GM12864 (cell line): ENCODE data around the gene NRCAM.
A peak's percentile ranks its signal among the peaks of the same experiment; 100 is the strongest.

ENCODE experiments used
- DNase-seq: peaks from one replicate; pipeline ENCODE4 v3.0.0-alpha.2; 2011; ENCODE audit warnings: low read depth
- H3K4me3 ChIP-seq: 2 replicates; pipeline ENCODE4 v1.5.1; 2011; ENCODE audit warnings: mild to moderate bottlenecking, low read depth, low read length, control low read depth
- CTCF ChIP-seq: IDR thresholded peaks from 2 replicates; pipeline ENCODE4 v1.5.1; 2011; ENCODE audit warnings: low read depth, mild to moderate bottlenecking, moderate library complexity, low read length, control low read depth, inconsistent platforms; ENCODE audit errors: missing control alignments

NRCAM gene

GRCh38 chr7:108301387-108301786 is 154.8 kb downstream of the NRCAM start:
- H3K4me3 ChIP-seq: no peak overlapping the region
- no peak for TF ChIP-seq CTCF
- DNase-seq: no peak

- no peak overlapping the region for H3K4me3 ChIP-seq
- TF ChIP-seq CTCF: no peak
- no peak for DNase-seq
These were observed 156.8 kb downstream of the NRCAM start for GRCh38 chr7:108299251-108299973.

- no peak for DNase-seq
- H3K4me3 ChIP-seq: no peak overlapping the region
- no peak for TF ChIP-seq CTCF
These were observed 159.3 kb downstream of the NRCAM start for GRCh38 chr7:108296911-108297310.

- H3K4me3 ChIP-seq: no peak overlapping the region
- peak; percentile 31 for DNase-seq
- TF ChIP-seq CTCF: no peak
These were observed 161.6 kb downstream of the NRCAM start for GRCh38 chr7:108294595-108294994.

- H3K4me3 ChIP-seq: no peak overlapping the region
- DNase-seq: no peak
These were observed 163.1 kb downstream of the NRCAM start for GRCh38 chr7:108293149-108293612.

GRCh38 chr7:108292541-108292940 is 163.7 kb downstream of the NRCAM start:
- no peak for TF ChIP-seq CTCF
- no peak for DNase-seq
- H3K4me3 ChIP-seq: no peak overlapping the region

More at GRCh38 chr7:108293149-108293612, 163.1 kb downstream of the NRCAM start:
- TF ChIP-seq CTCF: no peak
